Measurements from ENCODE around the gene PCCA.

GRCh38 chr13:100364591-100364990 lies 275.7 kb downstream of the PCCA start:
- TF ChIP-seq, protein P1, sequence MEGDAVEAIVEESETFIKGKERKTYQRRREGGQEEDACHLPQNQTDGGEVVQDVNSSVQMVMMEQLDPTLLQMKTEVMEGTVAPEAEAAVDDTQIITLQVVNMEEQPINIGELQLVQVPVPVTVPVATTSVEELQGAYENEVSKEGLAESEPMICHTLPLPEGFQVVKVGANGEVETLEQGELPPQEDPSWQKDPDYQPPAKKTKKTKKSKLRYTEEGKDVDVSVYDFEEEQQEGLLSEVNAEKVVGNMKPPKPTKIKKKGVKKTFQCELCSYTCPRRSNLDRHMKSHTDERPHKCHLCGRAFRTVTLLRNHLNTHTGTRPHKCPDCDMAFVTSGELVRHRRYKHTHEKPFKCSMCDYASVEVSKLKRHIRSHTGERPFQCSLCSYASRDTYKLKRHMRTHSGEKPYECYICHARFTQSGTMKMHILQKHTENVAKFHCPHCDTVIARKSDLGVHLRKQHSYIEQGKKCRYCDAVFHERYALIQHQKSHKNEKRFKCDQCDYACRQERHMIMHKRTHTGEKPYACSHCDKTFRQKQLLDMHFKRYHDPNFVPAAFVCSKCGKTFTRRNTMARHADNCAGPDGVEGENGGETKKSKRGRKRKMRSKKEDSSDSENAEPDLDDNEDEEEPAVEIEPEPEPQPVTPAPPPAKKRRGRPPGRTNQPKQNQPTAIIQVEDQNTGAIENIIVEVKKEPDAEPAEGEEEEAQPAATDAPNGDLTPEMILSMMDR (conservative IDR thresholded peaks at IDR 0.05; ENCODE audit: low read depth in 2 of 2) = no peak
- TF ChIP-seq EZH2 (IDR thresholded peaks at IDR 0.05; ENCODE audit: low read depth, unreplicated experiment) (no peak), ZNF331 (CRISPR knock-in tag; IDR thresholded peaks at IDR 0.05; ENCODE audit: low read depth) (no peak), POLR2AphosphoS5 (IDR thresholded peaks at IDR 0.05; ENCODE audit: low read depth) (no peak), EZH2phosphoT487 (IDR thresholded peaks at IDR 0.05; ENCODE audit: unreplicated experiment) (no peak), JUNB (IDR thresholded peaks at IDR 0.05; ENCODE audit: unreplicated experiment) (no peak), REST (IDR thresholded peaks at IDR 0.05; ENCODE audit: unreplicated experiment) (no peak), STAT1 (IDR thresholded peaks at IDR 0.05; ENCODE audit: unreplicated experiment) (no peak), CREB1 (CRISPR knock-in tag; IDR thresholded peaks at IDR 0.05; ENCODE audit: low read depth) (no peak), ZNF114 (CRISPR knock-in tag; IDR thresholded peaks at IDR 0.05) (no peak)

Data from GM23338 (cell line).